IMR-90 (cell line): ENCODE results near the gene LAMB2. TPM values are rescaled to one million over a fixed set of nuclear protein-coding genes. Genes with fewer than 3 reads are reported as not detected.

Experiments
- ATAC-seq: fragments of 200-7000 bp; cut with Tn5 transposase; 2 replicates; pipeline ENCODE4 v1.9.1; 2020; ENCODE audit warnings: low read depth, mild to moderate bottlenecking, moderate library complexity
- BruUV-seq: library from RNA; stranded (reverse); fragments of 400-500 nt; replicated peaks from 2 replicates; lab custom pipeline; 2021; lab: Mats Ljungman, UMichigan
- CTCF ChIA-PET: fragments of 300-600 bp; formaldehyde crosslinking; extraction: SDS; loops from one replicate; lab custom pipeline; 2021; ENCODE audit warnings: antibody characterized with exemption; lab: Yijun Ruan, JAX
- POLR2A ChIA-PET: fragments of 300-600 bp; sonication (Branson Sonifier 250); formaldehyde crosslinking; loops from one replicate; lab custom pipeline; 2022; ENCODE audit warnings: antibody characterized with exemption; ENCODE audit not compliant: unreplicated experiment; lab: Charles Lee
- DNase-seq: peaks from one replicate; pipeline ENCODE4 v3.0.0; 2013
- H2AFZ ChIP-seq: replicated peaks from 2 replicates; pipeline ENCODE3; 2013; ENCODE audit warnings: low read length, mild to moderate bottlenecking; ENCODE audit not compliant: poor library complexity
- H2AK5ac ChIP-seq: 2 replicates; pipeline ENCODE4 v1.6.1; 2013; ENCODE audit warnings: low read depth, low read length, inconsistent platforms
- H2AK9ac ChIP-seq: replicated peaks from 2 replicates; pipeline ENCODE3; 2013; ENCODE audit warnings: mild to moderate bottlenecking, low read depth, low read length, moderate library complexity; ENCODE audit not compliant: poor library complexity
- H2BK120ac ChIP-seq: 2 replicates; pipeline ENCODE4 v1.6.1; 2013; ENCODE audit warnings: low read depth, low read length, inconsistent platforms
- H2BK15ac ChIP-seq: 3 replicates; pipeline ENCODE4 v1.6.1; 2013; ENCODE audit warnings: low read depth, low read length, inconsistent platforms
- H2BK20ac ChIP-seq: 2 replicates; pipeline ENCODE4 v1.6.1; 2013; ENCODE audit warnings: low read depth, mild to moderate bottlenecking, inconsistent platforms, low read length, moderate library complexity
- H2BK5ac ChIP-seq: 2 replicates; pipeline ENCODE4 v1.6.1; 2013; ENCODE audit warnings: mild to moderate bottlenecking, low read depth, low read length, inconsistent platforms; ENCODE audit not compliant: poor library complexity, severe bottlenecking
- H3K14ac ChIP-seq: replicated peaks from 2 replicates; pipeline ENCODE4 v1.6.1; 2013; ENCODE audit warnings: low read depth, low read length, inconsistent platforms
- H3K18ac ChIP-seq: 2 replicates; pipeline ENCODE4 v1.6.1; 2013; ENCODE audit warnings: low read depth, low read length, control low read depth
- H3K23ac ChIP-seq: 2 replicates; pipeline ENCODE4 v1.6.1; 2013; ENCODE audit warnings: low read depth, low read length, inconsistent platforms
- H3K27ac ChIP-seq: 2 replicates; pipeline ENCODE4 v1.5.1; 2013; ENCODE audit warnings: mild to moderate bottlenecking, control low read depth, low read length; ENCODE audit not compliant: insufficient read depth
- H3K27me3 ChIP-seq: 2 replicates; pipeline ENCODE4 v1.6.1; 2013; ENCODE audit warnings: low read length; ENCODE audit not compliant: control insufficient read depth, insufficient read depth
- H3K36me3 ChIP-seq: 2 replicates; pipeline ENCODE4 v1.6.1; 2013; ENCODE audit warnings: low read length, mixed read lengths; ENCODE audit not compliant: control insufficient read depth, insufficient read depth
- H3K4ac ChIP-seq: 2 replicates; pipeline ENCODE4 v1.6.1; 2013; ENCODE audit warnings: low read depth, low read length, inconsistent platforms
- H3K4me1 ChIP-seq: 2 replicates; pipeline ENCODE4 v1.6.1; 2013; ENCODE audit warnings: low read length, mixed read lengths; ENCODE audit not compliant: control insufficient read depth, insufficient read depth
- H3K4me2 ChIP-seq: 2 replicates; pipeline ENCODE4 v1.6.1; 2013; ENCODE audit warnings: low read depth, mild to moderate bottlenecking, control low read depth, low read length, moderate library complexity
- H3K4me3 ChIP-seq: 2 replicates; pipeline ENCODE4 v1.5.1; 2013; ENCODE audit warnings: low read depth, mild to moderate bottlenecking, control low read depth, low read length, moderate library complexity; ENCODE audit not compliant: insufficient read depth
- H3K56ac ChIP-seq: 2 replicates; pipeline ENCODE4 v1.6.1; 2013; ENCODE audit warnings: low read length, inconsistent platforms; ENCODE audit not compliant: insufficient read depth; ENCODE audit errors: extremely low read depth
- H3K79me1 ChIP-seq, 2 experiments: 2 replicates each; pipeline ENCODE4 v1.6.1; 2013; ENCODE audit warnings: low read length in 2 of 2, inconsistent platforms in 1 of 2, low read depth in 1 of 2
- H3K9ac ChIP-seq: 2 replicates; pipeline ENCODE4 v1.6.1; 2013; ENCODE audit warnings: low read depth, low read length, control low read depth
- H3K9me1 ChIP-seq: 2 replicates; pipeline ENCODE4 v1.6.1; 2013; ENCODE audit warnings: low read length, inconsistent platforms; ENCODE audit not compliant: insufficient read depth
- H3K9me3 ChIP-seq: 2 replicates; pipeline ENCODE4 v1.6.1; 2013; ENCODE audit warnings: low read length; ENCODE audit not compliant: control insufficient read depth, insufficient read depth
- H4K20me1 ChIP-seq: 2 replicates; pipeline ENCODE4 v1.6.1; 2013; ENCODE audit warnings: low read length, inconsistent platforms; ENCODE audit not compliant: insufficient read depth
- H4K5ac ChIP-seq: 2 replicates; pipeline ENCODE4 v1.6.1; 2013; ENCODE audit warnings: mild to moderate bottlenecking, low read depth, low read length, control low read depth
- H4K8ac ChIP-seq, 2 experiments: 2 replicates each; pipeline ENCODE4 v1.6.1; 2013; ENCODE audit warnings: low read depth in 2 of 2, low read length in 2 of 2, control low read depth in 1 of 2, inconsistent platforms in 1 of 2
- H4K91ac ChIP-seq: 2 replicates; pipeline ENCODE4 v1.6.1; 2013; ENCODE audit warnings: low read depth, low read length, inconsistent platforms; ENCODE audit not compliant: insufficient read depth
- BHLHE40 ChIP-seq: fragments of 150-350 bp; IDR thresholded peaks from 2 replicates; pipeline ENCODE4 v1.6.1; 2016; ENCODE audit warnings: mild to moderate bottlenecking, low read depth, low read length
- CTCF ChIP-seq: conservative IDR thresholded peaks from 2 replicates; pipeline ENCODE4 v1.5.1; 2012; ENCODE audit warnings: mild to moderate bottlenecking, low read depth, low read length, improper control_type of control experiment
- FOS ChIP-seq: fragments of 150-350 bp; IDR thresholded peaks from 2 replicates; pipeline ENCODE4 v1.6.1; 2016; ENCODE audit warnings: low read depth, low read length
- MAZ ChIP-seq: IDR thresholded peaks from 2 replicates; pipeline ENCODE4 v1.6.1; 2012; ENCODE audit warnings: low read depth, mild to moderate bottlenecking, low read length, improper control_type of control experiment, moderate library complexity, borderline replicate concordance
- MXI1 ChIP-seq: IDR thresholded peaks from 2 replicates; pipeline ENCODE4 v1.6.1; 2012; ENCODE audit warnings: low read depth, mild to moderate bottlenecking, low read length, moderate library complexity, borderline replicate concordance
- NFE2L2 ChIP-seq: fragments of 150-350 bp; IDR thresholded peaks from 2 replicates; pipeline ENCODE4 v1.6.1; 2016; ENCODE audit warnings: low read depth, mild to moderate bottlenecking, low read length
- POLR2A ChIP-seq: IDR thresholded peaks from 2 replicates; pipeline ENCODE4 v1.6.1; 2012; ENCODE audit warnings: mild to moderate bottlenecking, low read depth, low read length
- RAD21 ChIP-seq: IDR thresholded peaks from 2 replicates; pipeline ENCODE4 v1.6.1; 2012; ENCODE audit warnings: low read length, improper control_type of control experiment
- RFX5 ChIP-seq: IDR thresholded peaks from 2 replicates; pipeline ENCODE4 v1.8.0; 2012; ENCODE audit warnings: low read depth, mild to moderate bottlenecking, low read length, moderate library complexity
- SMC3 ChIP-seq: fragments of 150-350 bp; IDR thresholded peaks from 2 replicates; pipeline ENCODE4 v1.6.1; 2016; ENCODE audit warnings: low read depth, mild to moderate bottlenecking, antibody characterized with exemption, low read length, moderate library complexity
- USF2 ChIP-seq: fragments of 150-350 bp; IDR thresholded peaks from 2 replicates; pipeline ENCODE4 v1.6.1; 2017; ENCODE audit warnings: mild to moderate bottlenecking, antibody characterized with exemption, low read length, low read depth
- WGBS, 2 experiments: methylation state at CpG; one replicate each; pipeline versions ENCODE4 v1.1.5 to v1.1.7; 2013; ENCODE audit warnings: missing lambda C conversion rate in 2 of 2; ENCODE audit not compliant: insufficient read length in 1 of 2; ENCODE audit errors: extremely low coverage in 2 of 2; 5-methylcytosine and 5-hydroxymethylcytosine counted together
- dilution Hi-C: fragments of 300-500 bp; cut with HindIII; formaldehyde crosslinking; loops from one replicate; pipeline ENCODE4 v1.14.3; 2018; ENCODE audit warnings: low sequenced_read_pairs; ENCODE audit not compliant: unreplicated experiment
- in situ Hi-C: fragments of 300-500 bp; cut with MboI; formaldehyde crosslinking; loops from 3 replicates; pipeline ENCODE4 v1.14.3; 2019; ENCODE audit warnings: low sequenced_read_pairs, inconsistent platforms, mixed read lengths
- intact Hi-C: fragments of 100-400 bp; cut with micrococcal nuclease; formaldehyde crosslinking; loops from 2 replicates; pipeline ENCODE4 v1.10.0; 2022
- polyA plus RNA-seq, 3 experiments: library from polyadenylated mRNA; depleted of rRNA; stranded (reverse); fragments of >200 nt; gene quantifications; 2 replicates each; pipeline ENCODE4 v1.2.3, GENCODE V29; 2012; ENCODE audit warnings: low replicate concordance in 1 of 3
- total RNA-seq: library from RNA; depleted of rRNA; stranded (reverse); fragments of >200 nt; gene quantifications from 2 replicates; pipeline ENCODE4 v1.2.3, GENCODE V29; 2012

LAMB2 gene
- total and polyA plus RNA-seq, 2 of the 4 experiments (the other 2 are of a cell fraction): 213 to 570 TPM

- in situ Hi-C loops: no loop called here
- CTCF ChIA-PET: interaction anchor here (0.6 to 1.9 kb wide), 10 partner anchors 10 to 121 kb away, joined by 3 to 17 read pairs (median 4); partner anchors contain the start of genes KLHDC8B, P4HTM, QARS1 and USP19
Observed at GRCh38 chr3:49093853-49094767, 38.7 kb downstream of the LAMB2 start, which contains the start of gene QRICH1. QRICH1 (minus strand) TSS chr3:49094071; CDS start chr3:49077017, 17,054 bp downstream.

More at GRCh38 chr3:49093853-49094767, 38.7 kb downstream of the LAMB2 start, which contains the start of gene QRICH1:
- peak within 1 kb of the TSS; percentile 92 for H3K4ac ChIP-seq
- H3K14ac ChIP-seq: peak within 1 kb of the TSS; percentile 95
- ATAC-seq: peak; percentile 87
- H2AFZ ChIP-seq: peak within 1 kb of the TSS; percentile 95
- BruUV-seq: no TSS peak
- POLR2A ChIA-PET: interaction anchor here (1.0 to 3.1 kb wide), 2 partner anchors 12 to 72 kb away, joined by 4 to 25 read pairs; partner anchors contain the start of gene NDUFAF3
- H3K36me3 ChIP-seq: peaks cover 25% of the 10 kb centered on the region
- H3K18ac ChIP-seq: peak within 1 kb of the TSS; percentile 33
- peak within 1 kb of the TSS; percentile 97 for H3K9ac ChIP-seq
- H3K23ac ChIP-seq: peak within 1 kb of the TSS; percentile 94
- no CpG with 5 or more reads among the region's 65 CpGs for WGBS, 2 experiments
- peak; percentile 97 for DNase-seq
- H2BK120ac ChIP-seq: peak within 1 kb of the TSS; percentile 71; the same call in 1 of the 2 replicates
- H2BK15ac ChIP-seq: peak within 1 kb of the TSS; percentile 75; the same call in 1 of the 3 replicates
- peak within 1 kb of the TSS; percentile 85 for H3K4me3 ChIP-seq
- H4K91ac ChIP-seq: peak within 1 kb of the TSS; percentile 85
- no peak within 1 kb of the TSS for H2BK20ac ChIP-seq
- H2AK5ac ChIP-seq: peak within 1 kb of the TSS; percentile 85
- peak within 1 kb of the TSS; percentile 72 for H4K5ac ChIP-seq
- H3K79me1 ChIP-seq: peaks cover 0 to 28% of the 10 kb centered on the region in 2 experiments; a peak in 3 of 4 replicates
- TF ChIP-seq POLR2A: peak; percentile 96
- TF ChIP-seq USF2: 0 out of 2 replicates have a peak, but pooled peaks have one; percentile 14
- TF ChIP-seq CTCF: peak; percentile 71
- 0 out of 2 replicates have a peak, but pooled peaks have one; percentile 35 for TF ChIP-seq BHLHE40
- TF ChIP-seq MAZ: peak; percentile 60; the same call in 1 of the 2 replicates
- TF ChIP-seq NFE2L2: no peak
- TF ChIP-seq FOS: no peak
- TF ChIP-seq SMC3: peak; percentile 33; the same call in 1 of the 2 replicates
- peak; percentile 65; the same call in 1 of the 2 replicates for TF ChIP-seq MXI1
- TF ChIP-seq RFX5: no peak
- TF ChIP-seq RAD21: peak; percentile 68
- peaks cover 2% of the 10 kb centered on the region; the same call in 1 of the 2 replicates for H3K4me1 ChIP-seq
- peak within 1 kb of the TSS; percentile 77 for H3K56ac ChIP-seq
- dilution Hi-C loops (no loop called here), intact Hi-C loops (loop anchor here (1.0 to 5.0 kb wide), 4 partner anchors 52 to 247 kb away; partner anchors contain the start of genes NDUFAF3 and PRKAR2A)
- no peaks in the 10 kb centered on the region for H3K9me3 ChIP-seq
- peak within 1 kb of the TSS; percentile 88 to 92 for H4K8ac ChIP-seq
- peaks cover 24% of the 10 kb centered on the region for H4K20me1 ChIP-seq
- peak within 1 kb of the TSS; percentile 93 for H3K4me2 ChIP-seq
- peak within 1 kb of the TSS; percentile 79 for H2BK5ac ChIP-seq
- peak within 1 kb of the TSS; percentile 94 for H2AK9ac ChIP-seq
- peak within 1 kb of the TSS; percentile 82 for H3K27ac ChIP-seq
- no peaks in the 10 kb centered on the region for H3K27me3 ChIP-seq
- peaks cover 2% of the 10 kb centered on the region; the same call in 1 of the 2 replicates for H3K9me1 ChIP-seq
